Uterus (tissue), 4 donors: Measurements from ENCODE around the gene CGNL1. TPM values are rescaled to one million over a fixed set of nuclear protein-coding genes. Genes with fewer than 3 reads are reported as not detected.

Experiments used
- DNase-seq, 2 donors: peaks; one replicate each; pipeline ENCODE4 v3.0.0-alpha.2; 2019 to 2020
- H3K27ac ChIP-seq, 2 donors: fragments of 200-600 bp; sonication (generic); 1 replicate in 1 of 2; 2 replicates in 1 of 2; pipeline ENCODE4 v1.5.1; 2016 to 2018
- H3K27me3 ChIP-seq, 2 donors: fragments of 200-600 bp; sonication (generic); one replicate each; pipeline ENCODE4 v1.5.1; 2018 to 2019; ENCODE audit warnings: control low read depth in 1 of 2
- H3K36me3 ChIP-seq, 2 donors: fragments of 200-600 bp; sonication (generic); one replicate each; pipeline ENCODE4 v1.5.1; 2019; ENCODE audit warnings: control low read depth in 1 of 2
- H3K4me1 ChIP-seq, 2 donors: fragments of 200-600 bp; sonication (generic); one replicate each; pipeline ENCODE4 v1.5.1; 2018 to 2019; ENCODE audit warnings: control low read depth in 1 of 2
- H3K4me3 ChIP-seq, 2 donors: fragments of 200-600 bp; sonication (generic); 1 replicate in 1 of 2; 2 replicates in 1 of 2; pipeline ENCODE4 v1.5.1; 2018 to 2019; ENCODE audit warnings: mild to moderate bottlenecking in 1 of 2
- H3K9me3 ChIP-seq, 2 donors: fragments of 200-600 bp; sonication (generic); one replicate each; pipeline ENCODE4 v1.5.1; 2019; ENCODE audit warnings: control low read depth in 1 of 2
- CTCF ChIP-seq, 4 experiments: fragments of 200-600 bp in 2 of 4; fragments of 450-650 bp in 2 of 4; sonication (generic) in 2 of 4; IDR thresholded peaks; one replicate each; pipeline ENCODE4 v1.5.1; 2016 to 2019; ENCODE audit warnings: antibody characterized with exemption in 4 of 4, mild to moderate bottlenecking in 2 of 4, moderate library complexity in 1 of 4
- POLR2A ChIP-seq, 2 donors: fragments of 450-650 bp; IDR thresholded peaks; one replicate each; pipeline ENCODE4 v1.6.1; 2016; ENCODE audit warnings: antibody characterized with exemption in 2 of 2, mild to moderate bottlenecking in 1 of 2, moderate library complexity in 1 of 2
- intact Hi-C: fragments of 100-400 bp; cut with DNase I; formaldehyde crosslinking; loops from one replicate; pipeline ENCODE4 v1.15.1; 2023; ENCODE audit warnings: low total_unique reads
- total RNA-seq, 4 donors: library from RNA; depleted of rRNA in 3 of 4; stranded (reverse); fragments of >200 nt in 3 of 4; gene quantifications; one replicate each; pipeline versions ENCODE4 v1.1.0 to v1.2.4, GENCODE V29; 2014 to 2023
- donor health status: DM: yes; HTN: yes; CAD: no.

Gene CGNL1
- total RNA-seq, 4 donors from 2014 or later, result 15.1 to 74.4 (median 31.7) TPM

DNA sequence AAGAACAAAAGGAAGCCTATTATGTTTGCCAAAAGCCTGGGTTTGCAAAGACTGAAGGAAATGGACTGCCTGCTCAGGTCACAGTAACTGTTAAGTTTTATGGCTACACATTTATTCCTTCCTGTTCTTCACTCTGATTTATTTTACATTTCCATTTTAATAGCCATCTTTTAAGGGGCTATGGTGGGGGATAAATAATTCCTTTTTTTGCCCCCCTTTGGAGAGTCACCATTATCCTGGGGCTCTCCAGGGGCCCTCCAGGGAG, 161.9 kb downstream of the CGNL1 start:
- Histone ChIP-seq H3K27ac (no peak overlapping the region), H3K36me3 (no peaks in the 10 kb centered on the region), H3K9me3 (no peaks in the 10 kb centered on the region), H3K4me1 (peaks cover 3 to 5% of the 10 kb centered on the region in 2 donors), H3K4me3 (no peak overlapping the region), H3K27me3 (no peaks in the 10 kb centered on the region)
- TF ChIP-seq CTCF (IDR thresholded peaks at IDR 0.05) (no peak), POLR2A (IDR thresholded peaks at IDR 0.05) (no peak)
- DNase-seq, result no peak
- intact Hi-C loops, result no loop called here

DNA sequence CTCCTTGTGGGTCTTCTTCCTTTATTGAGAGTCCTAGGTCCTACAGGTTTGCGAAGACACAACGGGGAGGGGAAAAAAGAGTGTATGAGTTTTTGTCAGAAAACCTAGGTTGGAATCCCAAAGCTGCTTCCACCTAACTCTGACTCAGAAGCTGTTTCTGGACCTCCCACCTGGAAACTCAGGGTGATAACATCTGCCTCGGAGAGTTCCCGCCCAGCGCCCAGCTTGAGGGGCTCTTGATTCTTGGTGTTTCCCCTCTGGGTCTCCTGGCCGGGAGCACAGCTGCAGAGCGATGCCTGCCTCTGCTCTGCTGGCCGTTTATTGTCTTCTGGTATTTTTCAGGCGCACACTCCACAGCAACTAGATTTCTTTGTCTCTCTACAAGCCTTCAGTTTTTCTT, 162.5 kb downstream of the CGNL1 start:
- Histone ChIP-seq H3K27ac (no peak overlapping the region), H3K27me3 (no peaks in the 10 kb centered on the region), H3K9me3 (no peaks in the 10 kb centered on the region), H3K4me3 (no peak overlapping the region), H3K36me3 (no peaks in the 10 kb centered on the region), H3K4me1 (peaks cover 3 to 5% of the 10 kb centered on the region in 2 donors)
- intact Hi-C loops, result no loop called here
- TF ChIP-seq POLR2A (IDR thresholded peaks at IDR 0.05) (no peak), CTCF (IDR thresholded peaks at IDR 0.05) (no peak)
- DNase-seq, result no peak

DNA sequence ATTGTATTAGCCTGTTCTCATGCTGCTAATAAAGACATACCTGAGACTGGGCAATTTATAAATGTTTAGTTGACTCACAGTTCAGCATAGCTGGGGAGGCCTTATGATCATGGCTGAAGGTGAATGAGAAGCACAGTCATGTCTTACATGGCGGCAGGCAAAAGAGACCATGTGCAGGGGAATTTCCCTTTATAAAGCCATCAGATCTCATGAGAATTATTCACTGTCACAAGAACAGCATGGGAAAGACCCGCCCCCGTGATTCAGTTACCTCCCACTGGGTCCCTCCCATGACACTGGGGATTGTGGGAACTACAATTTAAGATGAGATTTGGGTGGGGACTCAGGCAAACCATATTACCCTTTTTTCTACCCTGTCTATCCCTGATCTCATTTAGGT, 163.9 kb downstream of the CGNL1 start:
- Histone ChIP-seq H3K27me3 (no peaks in the 10 kb centered on the region), H3K27ac (no peak overlapping the region), H3K36me3 (no peaks in the 10 kb centered on the region), H3K4me1 (peaks cover 3 to 5% of the 10 kb centered on the region in 2 donors), H3K4me3 (no peak overlapping the region), H3K9me3 (no peaks in the 10 kb centered on the region)
- intact Hi-C loops, result no loop called here
- TF ChIP-seq POLR2A (IDR thresholded peaks at IDR 0.05) (no peak), CTCF (IDR thresholded peaks at IDR 0.05) (no peak)
- DNase-seq, result no peak

DNA sequence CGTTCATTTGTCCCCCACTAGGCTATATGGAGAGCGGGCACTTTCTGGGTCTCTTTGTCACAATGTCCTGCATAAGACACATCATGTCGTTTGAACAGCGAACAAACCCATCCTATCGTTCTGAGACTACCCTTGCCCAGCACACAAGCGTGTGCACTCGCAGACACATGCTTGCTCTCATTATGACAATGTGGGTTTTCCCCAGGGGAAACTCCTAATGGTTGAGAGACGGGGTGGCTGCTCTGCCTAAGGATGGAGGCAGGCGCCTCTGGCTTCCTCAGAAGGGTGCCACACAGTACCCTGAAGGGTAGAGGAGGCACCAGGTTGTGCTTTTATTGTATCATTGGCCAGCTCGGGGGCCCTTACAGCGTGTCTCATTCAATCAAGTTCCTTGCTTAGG, 164.4 kb downstream of the CGNL1 start:
- H3K4me3 ChIP-seq, result no peak overlapping the region
- H3K27me3 ChIP-seq, result no peaks in the 10 kb centered on the region
- H3K36me3 ChIP-seq, result no peaks in the 10 kb centered on the region
- TF ChIP-seq POLR2A (IDR thresholded peaks at IDR 0.05) (no peak), CTCF (IDR thresholded peaks at IDR 0.05) (no peak)
- peaks cover 3 to 5% of the 10 kb centered on the region in 2 donors for H3K4me1 ChIP-seq
- DNase-seq, result no peak
- intact Hi-C loops, result no loop called here
- H3K9me3 ChIP-seq, result no peaks in the 10 kb centered on the region
- no peak overlapping the region for H3K27ac ChIP-seq

- Histone ChIP-seq H3K4me3 (no peak overlapping the region), H3K36me3 (no peaks in the 10 kb centered on the region), H3K27me3 (no peaks in the 10 kb centered on the region), H3K9me3 (no peaks in the 10 kb centered on the region), H3K4me1 (peaks cover 3 to 5% of the 10 kb centered on the region in 2 donors), H3K27ac (no peak overlapping the region)
- intact Hi-C loops, result no loop called here
- DNase-seq, result no peak
- TF ChIP-seq POLR2A (IDR thresholded peaks at IDR 0.05), result no peak
- no peak for TF ChIP-seq CTCF (IDR thresholded peaks at IDR 0.05)
Observed at GRCh38 chr15:57541271-57541670, 165.0 kb downstream of the CGNL1 start.
